WTC11 (cell line): ENCODE measurements around the gene SOX14. TPM values are rescaled to one million over a fixed set of nuclear protein-coding genes. Genes with fewer than 3 reads are reported as not detected.

ENCODE experiments used
- ATAC-seq: fragments of 200-7000 bp; cut with Tn5 transposase; 2 replicates; pipeline ENCODE4 v1.10.0; 2021; ENCODE audit warnings: mild to moderate bottlenecking, moderate library complexity
- CTCF ChIA-PET: fragments of 300-600 bp; sonication (Branson Sonifier 250); formaldehyde crosslinking; loops from one replicate; lab custom pipeline; 2021; ENCODE audit warnings: antibody characterized with exemption; lab: Charles Lee
- POLR2A ChIA-PET: fragments of 350-600 bp; sonication (Branson Sonifier 250); formaldehyde crosslinking; loops from one replicate; lab custom pipeline; 2021; ENCODE audit warnings: antibody characterized with exemption; lab: Charles Lee
- DNase-seq: peaks from one replicate; pipeline ENCODE4 v3.0.0; 2021; ENCODE audit warnings: low spot score
- H3K27ac Mint-ChIP-seq: 2 replicates; pipeline ENCODE4 v1.8.0; 2021; ENCODE audit warnings: mixed read lengths
- H3K27me3 Mint-ChIP-seq: 2 replicates; pipeline ENCODE4 v1.8.0; 2021; ENCODE audit warnings: low read depth, mild to moderate bottlenecking, moderate library complexity, mixed read lengths
- H3K36me3 Mint-ChIP-seq: 2 replicates; pipeline ENCODE4 v1.8.0; 2021; ENCODE audit warnings: mixed read lengths
- H3K4me1 Mint-ChIP-seq: 2 replicates; pipeline ENCODE4 v1.8.0; 2022; ENCODE audit warnings: mixed read lengths
- H3K4me3 Mint-ChIP-seq: 2 replicates; pipeline ENCODE4 v1.8.0; 2021; ENCODE audit warnings: mild to moderate bottlenecking, moderate library complexity, mixed read lengths
- H3K9me3 Mint-ChIP-seq: 2 replicates; pipeline ENCODE4 v1.8.0; 2021; ENCODE audit warnings: mixed read lengths
- AR ChIP-seq: fragments of 250-450 bp; sonication (Bioruptor Pico); IDR thresholded peaks from 2 replicates; pipeline ENCODE4 v1.9.0; 2021; ENCODE audit warnings: mild to moderate bottlenecking
- CREM ChIP-seq: sonication (generic); formaldehyde crosslinking; IDR thresholded peaks from 2 replicates; pipeline ENCODE4 v1.8.1; 2022; ENCODE audit warnings: mild to moderate bottlenecking, missing genetic modification reagents, moderate library complexity
- CTCF ChIP-seq: fragments of 200-600 bp; IDR thresholded peaks from 2 replicates; pipeline ENCODE4 v1.8.0; 2022; ENCODE audit warnings: antibody characterized with exemption
- E2F1 ChIP-seq: sonication (generic); formaldehyde crosslinking; IDR thresholded peaks from 2 replicates; pipeline ENCODE4 v1.8.0; 2022; ENCODE audit warnings: mild to moderate bottlenecking, missing genetic modification reagents
- E2F4 ChIP-seq: sonication (generic); formaldehyde crosslinking; IDR thresholded peaks from 2 replicates; pipeline ENCODE4 v1.8.1; 2022; ENCODE audit warnings: low read depth, mild to moderate bottlenecking, moderate library complexity, missing genetic modification reagents, borderline replicate concordance
- E2F5 ChIP-seq: sonication (generic); formaldehyde crosslinking; IDR thresholded peaks from 2 replicates; pipeline ENCODE4 v1.8.1; 2022; ENCODE audit warnings: mild to moderate bottlenecking, moderate library complexity, missing genetic modification reagents
- ELF4 ChIP-seq: sonication (generic); formaldehyde crosslinking; IDR thresholded peaks from 2 replicates; pipeline ENCODE4 v1.8.1; 2022; ENCODE audit warnings: low read depth, mild to moderate bottlenecking, moderate library complexity, missing genetic modification reagents
- HMGA2 ChIP-seq: fragments of 250-450 bp; sonication (Bioruptor Pico); IDR thresholded peaks from 2 replicates; pipeline ENCODE4 v1.4.0; 2021; ENCODE audit warnings: mild to moderate bottlenecking, moderate library complexity
- MYBL2 ChIP-seq: sonication (generic); formaldehyde crosslinking; IDR thresholded peaks from 2 replicates; pipeline ENCODE4 v1.8.1; 2023; ENCODE audit warnings: mild to moderate bottlenecking, moderate library complexity, missing genetic modification reagents
- NR2C2 ChIP-seq: sonication (generic); formaldehyde crosslinking; IDR thresholded peaks from 2 replicates; pipeline ENCODE4 v1.8.0; 2022; ENCODE audit warnings: mild to moderate bottlenecking, missing genetic modification reagents
- PRDM15 ChIP-seq: sonication (generic); formaldehyde crosslinking; IDR thresholded peaks from 2 replicates; pipeline ENCODE4 v1.8.0; 2022; ENCODE audit warnings: missing genetic modification reagents
- PRRX2 ChIP-seq: fragments of 250-450 bp; sonication (Bioruptor Pico); IDR thresholded peaks from 2 replicates; pipeline ENCODE4 v1.8.0; 2021; ENCODE audit warnings: mild to moderate bottlenecking
- RELA ChIP-seq: sonication (generic); formaldehyde crosslinking; IDR thresholded peaks from 2 replicates; pipeline ENCODE4 v1.8.1; 2022; ENCODE audit warnings: missing genetic modification reagents, mild to moderate bottlenecking, borderline replicate concordance
- SMAD4 ChIP-seq: sonication (generic); formaldehyde crosslinking; IDR thresholded peaks from 2 replicates; pipeline ENCODE4 v1.8.0; 2022; ENCODE audit warnings: mild to moderate bottlenecking, missing genetic modification reagents
- SP1 ChIP-seq: sonication (generic); formaldehyde crosslinking; conservative IDR thresholded peaks from 2 replicates; pipeline ENCODE4 v1.8.1; 2022; ENCODE audit warnings: missing genetic modification reagents
- ZBTB43 ChIP-seq: sonication (generic); formaldehyde crosslinking; IDR thresholded peaks from 2 replicates; pipeline ENCODE4 v1.8.1; 2023; ENCODE audit warnings: mild to moderate bottlenecking, missing genetic modification reagents
- ZNF423 ChIP-seq: fragments of 250-450 bp; sonication (Bioruptor Pico); IDR thresholded peaks from 2 replicates; pipeline ENCODE4 v2.1.2; 2022; ENCODE audit warnings: mild to moderate bottlenecking, moderate library complexity
- ZNF512 ChIP-seq: sonication (generic); formaldehyde crosslinking; IDR thresholded peaks from 2 replicates; pipeline ENCODE4 v1.8.1; 2022; ENCODE audit warnings: missing genetic modification reagents, borderline replicate concordance
- total RNA-seq: library from RNA; stranded (reverse); gene quantifications from 3 replicates; pipeline ENCODE4 v1.2.3, GENCODE V29; 2021

The SOX14 gene
- total RNA-seq, 1 experiment from 2014 or later: 0.70 TPM

GRCh38 chr3:137770835-137771399 lies 6.8 kb downstream of the SOX14 start:
- peaks cover 68% of the 10 kb centered on the region for H3K4me1 Mint-ChIP-seq
- ChIA-PET CTCF (interaction anchor here (1.4 to 1.6 kb wide), 2 partner anchors 22 to 200 kb away, joined by 4 to 5 read pairs; no protein-coding TSS in a partner anchor), POLR2A (no interaction called here)
- H3K4me3 Mint-ChIP-seq: peak overlapping the region; percentile 82
- H3K27ac Mint-ChIP-seq: no peak overlapping the region
- no peaks in the 10 kb centered on the region for H3K36me3 Mint-ChIP-seq
- peak; percentile 57 for DNase-seq
- H3K27me3 Mint-ChIP-seq: peaks cover 100% of the 10 kb centered on the region
- H3K9me3 Mint-ChIP-seq: no peaks in the 10 kb centered on the region
- peak; percentile 12 for ATAC-seq
- TF ChIP-seq ELF4 (CRISPR knock-in tag) (no peak), HMGA2 (CRISPR knock-in tag) (no peak), E2F4 (CRISPR knock-in tag) (no peak), RELA (CRISPR knock-in tag) (no peak), E2F5 (CRISPR knock-in tag) (no peak), NR2C2 (CRISPR knock-in tag) (no peak), PRRX2 (no peak), ZBTB43 (CRISPR knock-in tag) (peak; percentile 96), ZNF423 (CRISPR knock-in tag) (0 out of 2 replicates have a peak, but pooled peaks have one; percentile 30), SMAD4 (CRISPR knock-in tag) (no peak), CTCF (no peak), ZNF512 (CRISPR knock-in tag) (no peak), E2F1 (CRISPR knock-in tag) (no peak), PRDM15 (CRISPR knock-in tag) (0 out of 2 replicates have a peak, but pooled peaks have one; percentile 10), CREM (CRISPR knock-in tag) (no peak), SP1 (CRISPR knock-in tag) (no peak), AR (CRISPR knock-in tag) (no peak), MYBL2 (CRISPR knock-in tag) (no peak)
